ENCODE measurements around the gene ANKRD42.

ANKRD42 gene

GRCh38 chr11:83191986-83192385, 1.5 kb upstream of the ANKRD42 start:
- DNase-seq (ENCODE audit: low read depth), result no peak
- H3K4me3 ChIP-seq (ENCODE audit: low read depth, low read length), result no peak overlapping the region
- TF ChIP-seq, protein P1, sequence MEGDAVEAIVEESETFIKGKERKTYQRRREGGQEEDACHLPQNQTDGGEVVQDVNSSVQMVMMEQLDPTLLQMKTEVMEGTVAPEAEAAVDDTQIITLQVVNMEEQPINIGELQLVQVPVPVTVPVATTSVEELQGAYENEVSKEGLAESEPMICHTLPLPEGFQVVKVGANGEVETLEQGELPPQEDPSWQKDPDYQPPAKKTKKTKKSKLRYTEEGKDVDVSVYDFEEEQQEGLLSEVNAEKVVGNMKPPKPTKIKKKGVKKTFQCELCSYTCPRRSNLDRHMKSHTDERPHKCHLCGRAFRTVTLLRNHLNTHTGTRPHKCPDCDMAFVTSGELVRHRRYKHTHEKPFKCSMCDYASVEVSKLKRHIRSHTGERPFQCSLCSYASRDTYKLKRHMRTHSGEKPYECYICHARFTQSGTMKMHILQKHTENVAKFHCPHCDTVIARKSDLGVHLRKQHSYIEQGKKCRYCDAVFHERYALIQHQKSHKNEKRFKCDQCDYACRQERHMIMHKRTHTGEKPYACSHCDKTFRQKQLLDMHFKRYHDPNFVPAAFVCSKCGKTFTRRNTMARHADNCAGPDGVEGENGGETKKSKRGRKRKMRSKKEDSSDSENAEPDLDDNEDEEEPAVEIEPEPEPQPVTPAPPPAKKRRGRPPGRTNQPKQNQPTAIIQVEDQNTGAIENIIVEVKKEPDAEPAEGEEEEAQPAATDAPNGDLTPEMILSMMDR (conservative IDR thresholded peaks at IDR 0.05; ENCODE audit: low read depth, low read length), result no peak

GRCh38 chr11:83192606-83193245, 786 bp upstream of the ANKRD42 start:
- DNase-seq (ENCODE audit: low read depth), result peak; percentile 53
- TF ChIP-seq, protein P1 (conservative IDR thresholded peaks at IDR 0.05; ENCODE audit: low read depth, low read length), result no peak
- peak overlapping the region; percentile 69 for H3K4me3 ChIP-seq (ENCODE audit: low read depth, low read length)

GRCh38 chr11:83194281-83195142, 1.0 kb downstream of the ANKRD42 start:
- H3K4me3 ChIP-seq (ENCODE audit: low read depth, low read length), result peak overlapping the region; percentile 69
- TF ChIP-seq, protein P1 (conservative IDR thresholded peaks at IDR 0.05; ENCODE audit: low read depth, low read length), result peak; percentile 7
- DNase-seq (ENCODE audit: low read depth), result peak; percentile 76

DNA sequence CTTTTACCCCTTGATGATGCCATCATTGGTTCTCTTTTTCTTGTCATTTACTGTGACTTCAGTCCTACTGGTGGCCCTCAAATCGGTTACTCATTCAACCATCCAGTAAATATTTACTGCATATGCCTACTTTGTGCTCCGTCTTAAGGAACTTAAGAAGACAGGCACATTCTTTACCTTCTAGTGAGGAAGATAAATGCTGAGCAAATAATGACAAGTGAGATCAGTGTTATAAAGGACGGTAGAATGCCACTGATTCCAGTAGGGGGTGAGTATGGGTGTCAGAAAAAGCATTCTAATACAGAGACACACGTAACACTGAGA, 1.6 kb downstream of the ANKRD42 start:
- DNase-seq (ENCODE audit: low read depth), result peak; percentile 13
- TF ChIP-seq, protein P1 (conservative IDR thresholded peaks at IDR 0.05; ENCODE audit: low read depth, low read length), result no peak
- H3K4me3 ChIP-seq (ENCODE audit: low read depth, low read length), result peak overlapping the region; percentile 69

- H3K4me3 ChIP-seq (ENCODE audit: low read depth, low read length), result no peak overlapping the region
- no peak for DNase-seq (ENCODE audit: low read depth)
- TF ChIP-seq, protein P1 (conservative IDR thresholded peaks at IDR 0.05; ENCODE audit: low read depth, low read length), result no peak
These were observed 2.1 kb downstream of the ANKRD42 start for GRCh38 chr11:83195649-83196048.

DNA sequence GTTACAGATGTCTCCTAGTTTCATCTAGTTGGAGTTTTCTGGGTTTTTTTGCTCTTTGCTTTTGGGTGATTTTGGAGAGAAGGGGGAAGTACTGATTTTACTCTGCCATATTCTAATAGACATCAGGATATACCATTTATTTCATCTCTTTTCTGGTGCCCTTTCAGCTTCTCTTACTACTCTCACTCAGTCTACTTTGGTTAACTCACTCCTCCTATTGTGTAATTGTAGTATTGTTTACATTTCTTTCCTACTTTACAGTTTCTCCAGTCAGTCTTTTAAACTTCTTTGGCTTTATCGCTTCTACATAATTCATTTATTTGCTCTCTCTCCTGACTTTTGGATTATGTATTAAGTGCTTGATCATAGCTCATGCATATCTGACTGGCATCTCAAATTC, 6.5 kb downstream of the ANKRD42 start:
- TF ChIP-seq, protein P1 (conservative IDR thresholded peaks at IDR 0.05; ENCODE audit: low read depth, low read length), result no peak
- DNase-seq (ENCODE audit: low read depth), result no peak
- H3K4me3 ChIP-seq (ENCODE audit: low read depth, low read length), result no peak overlapping the region
